Upper lobe of right lung (tissue), 1 donor: Measurements from ENCODE around the gene IRF2BP2. TPM values are rescaled to one million over a fixed set of nuclear protein-coding genes. Genes with fewer than 3 reads are reported as not detected.
A peak's percentile ranks its signal among the peaks of the same experiment; 100 is the strongest.

ENCODE experiments used
- ATAC-seq: fragments of 200-7000 bp; cut with Tn5 transposase; one replicate; pipeline ENCODE4 v1.9.1; 2020; ENCODE audit warnings: mild to moderate bottlenecking, moderate library complexity
- DNase-seq: peaks from one replicate; pipeline ENCODE4 v3.0.0-alpha.2; 2020
- H3K27ac ChIP-seq: fragments of 200-600 bp; one replicate; pipeline ENCODE4 v1.8.0; 2022
- H3K27me3 ChIP-seq: fragments of 200-600 bp; one replicate; pipeline ENCODE4 v1.8.0; 2022; ENCODE audit warnings: mild to moderate bottlenecking
- H3K36me3 ChIP-seq: fragments of 200-600 bp; one replicate; pipeline ENCODE4 v1.8.0; 2022
- H3K4me1 ChIP-seq: fragments of 200-600 bp; one replicate; pipeline ENCODE4 v1.8.0; 2022
- H3K4me3 ChIP-seq: fragments of 200-600 bp; one replicate; pipeline ENCODE4 v1.8.0; 2022; ENCODE audit warnings: mild to moderate bottlenecking
- H3K9me3 ChIP-seq: fragments of 200-600 bp; one replicate; pipeline ENCODE4 v1.8.0; 2022
- CTCF ChIP-seq: fragments of 200-600 bp; IDR thresholded peaks from one replicate; pipeline ENCODE4 v1.8.0; 2022; ENCODE audit warnings: antibody characterized with exemption
- intact Hi-C: fragments of 100-400 bp; cut with DNase I; formaldehyde crosslinking; loops from one replicate; pipeline ENCODE4 v1.11.0; 2022
- total RNA-seq: library from RNA; stranded (reverse); fragmentation: NEBNext Ultra II Directional; extraction: Animal tissue kit (Norgen Biotek cat#: 25700); gene quantifications from one replicate; pipeline ENCODE4 v1.2.1, GENCODE V29; 2021
- donor health status: DM: no; HTN: yes; CAD: no; lungs with severe emphysema.

The IRF2BP2 gene
- total RNA-seq, 1 donor from 2014 or later = 161 TPM

GRCh38 chr1:234611225-234611846 lies 1.4 kb upstream of the IRF2BP2 start:
- DNase-seq (no peak), ATAC-seq (peak; percentile 46)
- intact Hi-C loops = loop anchor here (5.0 kb wide), 1 partner anchor 111 kb away; no protein-coding TSS in a partner anchor
- H3K4me3 ChIP-seq = peak overlapping the region; percentile 64
- H3K9me3 ChIP-seq = no peaks in the 10 kb centered on the region
- TF ChIP-seq CTCF = no peak
- peaks cover 37% of the 10 kb centered on the region for H3K4me1 ChIP-seq
- H3K27me3 ChIP-seq = no peaks in the 10 kb centered on the region
- H3K27ac ChIP-seq = peak overlapping the region; percentile 99
- peaks cover 17% of the 10 kb centered on the region for H3K36me3 ChIP-seq

GRCh38 chr1:234610666-234611224 lies 767 bp upstream of the IRF2BP2 start:
- intact Hi-C loops = loop anchor here (5.0 kb wide), 1 partner anchor 112 kb away; no protein-coding TSS in a partner anchor
- Histone ChIP-seq H3K4me3 (peak overlapping the region; percentile 64), H3K4me1 (peaks cover 35% of the 10 kb centered on the region), H3K9me3 (no peaks in the 10 kb centered on the region), H3K27me3 (no peaks in the 10 kb centered on the region), H3K36me3 (peaks cover 23% of the 10 kb centered on the region), H3K27ac (peak overlapping the region; percentile 99)
- TF ChIP-seq CTCF = no peak
- ATAC-seq (peak; percentile 85), DNase-seq (peak; percentile 99)

- H3K4me3 ChIP-seq = peak overlapping the region; percentile 64
- no peak for TF ChIP-seq CTCF
- peaks cover 34% of the 10 kb centered on the region for H3K4me1 ChIP-seq
- intact Hi-C loops = loop anchor here (5.0 kb wide), 1 partner anchor 113 kb away; no protein-coding TSS in a partner anchor
- ATAC-seq = no peak
- H3K27me3 ChIP-seq = no peaks in the 10 kb centered on the region
- no peaks in the 10 kb centered on the region for H3K9me3 ChIP-seq
- DNase-seq = no peak
- H3K27ac ChIP-seq = peak overlapping the region; percentile 99
- peaks cover 34% of the 10 kb centered on the region for H3K36me3 ChIP-seq
Measured at GRCh38 chr1:234609691-234610042, 311 bp downstream of the IRF2BP2 start.

- DNase-seq (peak; percentile 83), ATAC-seq (no peak)
- no peak for TF ChIP-seq CTCF
- peak overlapping the region; percentile 99 for H3K27ac ChIP-seq
- peak overlapping the region; percentile 85 for H3K4me3 ChIP-seq
- H3K27me3 ChIP-seq = no peaks in the 10 kb centered on the region
- peaks cover 36% of the 10 kb centered on the region for H3K36me3 ChIP-seq
- H3K9me3 ChIP-seq = no peaks in the 10 kb centered on the region
- intact Hi-C loops = no loop called here
- peaks cover 30% of the 10 kb centered on the region for H3K4me1 ChIP-seq
Measured at GRCh38 chr1:234608911-234609690, 877 bp downstream of the IRF2BP2 start.

GRCh38 chr1:234608025-234608910 lies 1.7 kb downstream of the IRF2BP2 start:
- Histone ChIP-seq H3K9me3 (no peaks in the 10 kb centered on the region), H3K36me3 (peaks cover 36% of the 10 kb centered on the region), H3K27ac (peak overlapping the region; percentile 99), H3K27me3 (no peaks in the 10 kb centered on the region), H3K4me1 (peaks cover 31% of the 10 kb centered on the region), H3K4me3 (peak overlapping the region; percentile 85)
- ATAC-seq = peak; percentile 51
- peak; percentile 86 for DNase-seq
- intact Hi-C loops = no loop called here
- TF ChIP-seq CTCF = no peak
